Measurements from ENCODE around the gene FBLN1.

DNA sequence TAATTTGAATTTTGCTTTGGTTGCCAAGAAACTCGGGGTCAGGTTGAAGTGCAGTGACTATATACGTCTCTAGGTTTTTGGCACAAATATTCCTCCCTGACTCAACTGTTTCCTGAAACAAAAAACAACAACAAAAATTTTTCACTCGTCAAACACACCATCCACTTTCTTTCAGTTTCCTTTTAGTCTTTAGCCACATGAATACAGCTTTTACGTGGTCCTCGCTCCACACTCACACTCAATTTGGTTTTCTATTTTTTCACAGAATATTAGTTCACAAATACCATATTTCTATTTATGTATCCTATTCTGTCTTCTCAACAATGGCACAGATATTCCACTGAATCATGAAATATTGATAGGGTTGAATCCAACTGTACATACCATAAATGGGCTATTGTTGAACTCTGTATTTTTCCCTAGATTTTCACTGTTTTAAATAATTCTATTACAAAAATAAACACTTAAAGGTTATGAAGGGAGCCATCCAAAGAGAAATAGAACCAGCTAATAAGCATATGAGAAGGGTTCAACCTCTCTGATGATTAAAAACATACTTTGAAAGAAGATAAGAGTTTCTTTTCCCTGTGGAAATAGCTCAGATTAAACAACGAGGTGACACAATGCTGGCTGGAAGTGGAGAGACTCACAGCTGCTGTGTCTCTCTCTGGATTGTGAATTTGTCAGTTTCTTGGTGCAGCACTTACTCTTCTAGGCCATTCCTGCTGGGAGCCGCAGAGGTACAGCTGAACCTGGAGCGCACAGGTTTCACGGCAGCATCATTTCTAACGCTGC is 5.1 kb upstream of the FBLN1 start:
- TF ChIP-seq, protein P1, sequence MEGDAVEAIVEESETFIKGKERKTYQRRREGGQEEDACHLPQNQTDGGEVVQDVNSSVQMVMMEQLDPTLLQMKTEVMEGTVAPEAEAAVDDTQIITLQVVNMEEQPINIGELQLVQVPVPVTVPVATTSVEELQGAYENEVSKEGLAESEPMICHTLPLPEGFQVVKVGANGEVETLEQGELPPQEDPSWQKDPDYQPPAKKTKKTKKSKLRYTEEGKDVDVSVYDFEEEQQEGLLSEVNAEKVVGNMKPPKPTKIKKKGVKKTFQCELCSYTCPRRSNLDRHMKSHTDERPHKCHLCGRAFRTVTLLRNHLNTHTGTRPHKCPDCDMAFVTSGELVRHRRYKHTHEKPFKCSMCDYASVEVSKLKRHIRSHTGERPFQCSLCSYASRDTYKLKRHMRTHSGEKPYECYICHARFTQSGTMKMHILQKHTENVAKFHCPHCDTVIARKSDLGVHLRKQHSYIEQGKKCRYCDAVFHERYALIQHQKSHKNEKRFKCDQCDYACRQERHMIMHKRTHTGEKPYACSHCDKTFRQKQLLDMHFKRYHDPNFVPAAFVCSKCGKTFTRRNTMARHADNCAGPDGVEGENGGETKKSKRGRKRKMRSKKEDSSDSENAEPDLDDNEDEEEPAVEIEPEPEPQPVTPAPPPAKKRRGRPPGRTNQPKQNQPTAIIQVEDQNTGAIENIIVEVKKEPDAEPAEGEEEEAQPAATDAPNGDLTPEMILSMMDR (IDR thresholded peaks at IDR 0.05): no peak
- no peak for TF ChIP-seq POLR2A (IDR thresholded peaks at IDR 0.05)

All from stomach (tissue), 4 donors.